GM12878 (cell line): ENCODE results near the gene TMEM109. TPM values are rescaled to one million over a fixed set of nuclear protein-coding genes. Genes with fewer than 3 reads are reported as not detected.

Experiments
- ATAC-seq: fragments of 200-7000 bp; cut with Tn5 transposase; 3 replicates; pipeline ENCODE4 v1.9.1; 2020; ENCODE audit warnings: mild to moderate bottlenecking, moderate library complexity
- BruUV-seq: library from RNA; stranded (reverse); fragments of 400-500 nt; replicated peaks from 2 replicates; lab custom pipeline; 2021; lab: Mats Ljungman, UMichigan
- CTCF ChIA-PET: fragments of 300-600 bp; sonication (Branson Sonifier 250); formaldehyde crosslinking; extraction: SDS; loops from one replicate; lab custom pipeline; 2021; ENCODE audit warnings: inconsistent platforms; lab: Yijun Ruan, JAX
- POLR2A ChIA-PET: fragments of 350-600 bp; formaldehyde crosslinking; extraction: SDS; loops from one replicate; lab custom pipeline; 2021; ENCODE audit warnings: inconsistent platforms; lab: Charles Lee
- RAD21 ChIA-PET: fragments of 300-600 bp; sonication (Branson Sonifier 250); formaldehyde crosslinking; loops from one replicate; lab custom pipeline; 2023; ENCODE audit warnings: antibody characterized with exemption; ENCODE audit not compliant: unreplicated experiment; lab: Charles Lee
- SMC1A ChIA-PET: fragments of 300-600 bp; sonication (Branson Sonifier 250); formaldehyde crosslinking; loops from one replicate; lab custom pipeline; 2023; ENCODE audit not compliant: unreplicated experiment, uncharacterized antibody; lab: Charles Lee
- DNase-seq: peaks from one replicate; pipeline ENCODE4 v3.0.0-alpha.2; 2011; ENCODE audit warnings: low read depth, low spot score
- FAIRE-seq: peaks from 3 replicates; lab custom pipeline; 2011; peaks lifted over from hg19 to GRCh38; lab: Jason Lieb, UNC
- H2AFZ ChIP-seq: 2 replicates; pipeline ENCODE4 v1.6.0; 2011; ENCODE audit warnings: low read depth, low read length, control low read depth; ENCODE audit not compliant: control insufficient read depth
- H3K27ac ChIP-seq: 2 replicates; pipeline ENCODE4 v1.5.1; 2011; ENCODE audit warnings: control low read depth; ENCODE audit not compliant: control insufficient read depth, insufficient read depth
- H3K27me3 ChIP-seq, 2 experiments: replicated peaks in 1 of 2; 2 replicates each; pipeline versions ENCODE4 v1.6.0 to v1.6.1; 2011; ENCODE audit warnings: low read length in 1 of 2; ENCODE audit not compliant: control insufficient read depth in 2 of 2, insufficient read depth in 2 of 2
- H3K36me3 ChIP-seq, 2 experiments: 2 replicates each; pipeline ENCODE4 v1.5.1; 2011; ENCODE audit warnings: low read length in 1 of 2; ENCODE audit not compliant: control insufficient read depth in 2 of 2, insufficient read depth in 2 of 2
- H3K4me1 ChIP-seq: 2 replicates; pipeline ENCODE4 v1.6.1; 2011; ENCODE audit warnings: mild to moderate bottlenecking, low read length, moderate library complexity, mixed read lengths; ENCODE audit not compliant: control insufficient read depth, insufficient read depth
- H3K4me2 ChIP-seq: 2 replicates; pipeline ENCODE4 v1.6.0; 2011; ENCODE audit warnings: control low read depth; ENCODE audit not compliant: control insufficient read depth, insufficient read depth
- H3K4me3 ChIP-seq: fragments of 200-600 bp; sonication (generic); 2 replicates; pipeline ENCODE4 v1.5.1; 2016
- H3K79me2 ChIP-seq: 2 replicates; pipeline ENCODE4 v1.6.0; 2011; ENCODE audit warnings: low read length; ENCODE audit not compliant: control insufficient read depth, insufficient read depth
- H3K9ac ChIP-seq: 2 replicates; pipeline ENCODE4 v1.8.0; 2011; ENCODE audit warnings: low read length, control low read depth, mixed read lengths; ENCODE audit not compliant: control insufficient read depth, insufficient read depth
- H3K9me3 ChIP-seq: replicated peaks from 3 replicates; pipeline ENCODE4 v1.5.1; 2011; ENCODE audit warnings: mild to moderate bottlenecking, low read length; ENCODE audit not compliant: control insufficient read depth, insufficient read depth
- H4K20me1 ChIP-seq: 2 replicates; pipeline ENCODE4 v1.6.0; 2011; ENCODE audit not compliant: control insufficient read depth, insufficient read depth
- MEF2A ChIP-seq: IDR thresholded peaks from 2 replicates; pipeline ENCODE4 v1.6.1; 2011; ENCODE audit warnings: low read depth, mild to moderate bottlenecking, low read length, moderate library complexity; ENCODE audit not compliant: insufficient read depth
- MTA3 ChIP-seq: IDR thresholded peaks from 2 replicates; pipeline ENCODE4 v1.6.1; 2012; ENCODE audit warnings: low read length, inconsistent platforms, borderline replicate concordance
- NFIC ChIP-seq: IDR thresholded peaks from 2 replicates; pipeline ENCODE4 v1.6.1; 2012; ENCODE audit warnings: low read depth, mild to moderate bottlenecking, inconsistent platforms, low read length, moderate library complexity
- NR2C1 ChIP-seq: fragments of 450-650 bp; IDR thresholded peaks from 2 replicates; pipeline ENCODE4 v1.6.1; 2017; ENCODE audit warnings: antibody characterized with exemption, mild to moderate bottlenecking, moderate library complexity
- NRF1 ChIP-seq: conservative IDR thresholded peaks from 2 replicates; pipeline ENCODE4 v1.6.1; 2011; ENCODE audit warnings: mild to moderate bottlenecking, low read depth, low read length, improper control_type of control experiment
- POLR2AphosphoS5 ChIP-seq: IDR thresholded peaks from 2 replicates; pipeline ENCODE4 v1.6.1; 2011; ENCODE audit warnings: mild to moderate bottlenecking, low read length, inconsistent platforms
- ZNF622 ChIP-seq: fragments of 450-650 bp; IDR thresholded peaks from 2 replicates; pipeline ENCODE4 v1.6.1; 2017; ENCODE audit warnings: mild to moderate bottlenecking, inconsistent platforms
- WGBS: methylation state at CpG from one replicate; pipeline ENCODE4 v1.1.6; 2016; ENCODE audit warnings: low lambda C conversion rate; ENCODE audit not compliant: insufficient replicate concordance, insufficient coverage; ENCODE audit errors: missing lambda C conversion rate; 5-methylcytosine and 5-hydroxymethylcytosine counted together
- in situ Hi-C: fragments of 300-500 bp; cut with MboI; formaldehyde crosslinking; loops from 9 replicates; pipeline ENCODE4 v1.14.3; 2018; ENCODE audit warnings: mixed read lengths
- intact Hi-C: fragments of 100-400 bp; cut with micrococcal nuclease; formaldehyde crosslinking; loops from one replicate; pipeline ENCODE4 v1.14.2; 2022; ENCODE audit not compliant: unreplicated experiment
- polyA plus RNA-seq, 11 experiments: library from polyadenylated mRNA; depleted of rRNA in 4 of 11; unstranded in 6 of 11; stranded (reverse) in 5 of 11; fragments of >200 nt; fragmentation: Nextera tagmentation in 4 of 11; fragmentation: Illumina TruSeq in 1 of 11; extraction: Ambion mirVana in 4 of 11; extraction: Trizol in 1 of 11; gene quantifications; 1 replicate in 1 of 11; 2 replicates in 10 of 11; pipeline versions ENCODE4 v1.2.1 to v1.2.3, GENCODE V29; 2011 to 2016; ENCODE audit warnings: inconsistent platforms in 2 of 11, missing spikeins in 2 of 11, low read depth in 1 of 11
- total RNA-seq, 4 experiments: library from RNA; depleted of rRNA in 3 of 4; stranded (reverse); fragments of >200 nt in 3 of 4; fragmentation: Illumina TruSeq in 1 of 4; extraction: Trizol in 1 of 4; gene quantifications; 2 replicates each; pipeline versions ENCODE4 v1.2.1 to v1.2.3, GENCODE V29; 2013 to 2021
- TF ChIP-seq, protein P1 (sequence below): fragments of 450-650 bp; IDR thresholded peaks from 2 replicates; pipeline ENCODE4 v1.6.1; 2016; ENCODE audit warnings: mild to moderate bottlenecking
- TF ChIP-seq, protein P2 (sequence below): fragments of 450-650 bp; IDR thresholded peaks from 2 replicates; pipeline ENCODE4 v1.6.1; 2017; ENCODE audit warnings: antibody characterized with exemption, mild to moderate bottlenecking, moderate library complexity

Gene TMEM109
- total and polyA plus RNA-seq, 10 of the 15 experiments (the other 5 are each of a cell fraction or from before 2014, with no cell fraction given): 21.9 to 199 (median 85.2) TPM

DNA sequence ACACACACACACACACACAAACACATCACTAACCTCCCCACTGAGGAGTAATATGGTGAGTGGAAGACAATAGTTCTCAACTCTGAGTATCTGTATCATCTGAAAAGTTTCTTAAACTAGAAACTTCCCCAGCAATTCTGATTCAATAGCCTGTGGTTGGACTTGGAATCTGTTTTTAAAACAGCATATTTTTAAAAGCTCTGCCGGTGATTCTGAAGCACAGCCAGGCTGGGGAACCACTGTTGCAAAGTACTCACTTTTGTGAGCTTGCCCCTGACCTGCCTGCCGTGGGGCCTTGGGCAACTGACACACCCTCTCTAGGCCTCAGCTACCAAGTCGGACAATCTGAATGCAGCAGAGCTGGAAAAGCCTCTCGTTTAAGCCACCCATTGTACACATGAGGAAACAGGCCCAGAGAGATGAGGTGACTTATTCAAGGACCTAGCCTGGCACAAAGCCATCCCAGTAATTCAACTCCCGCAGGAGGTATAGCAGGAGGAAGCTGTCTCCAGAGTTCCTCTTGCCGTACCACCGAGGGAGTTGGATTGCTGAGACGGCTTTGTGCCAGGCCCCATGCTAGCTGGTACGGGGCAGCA is 29.1 kb downstream of the TMEM109 start:
- 86% methylated on average over 9 of the region's 9 CpGs for WGBS
- RAD21 ChIA-PET: no interaction called here

DNA sequence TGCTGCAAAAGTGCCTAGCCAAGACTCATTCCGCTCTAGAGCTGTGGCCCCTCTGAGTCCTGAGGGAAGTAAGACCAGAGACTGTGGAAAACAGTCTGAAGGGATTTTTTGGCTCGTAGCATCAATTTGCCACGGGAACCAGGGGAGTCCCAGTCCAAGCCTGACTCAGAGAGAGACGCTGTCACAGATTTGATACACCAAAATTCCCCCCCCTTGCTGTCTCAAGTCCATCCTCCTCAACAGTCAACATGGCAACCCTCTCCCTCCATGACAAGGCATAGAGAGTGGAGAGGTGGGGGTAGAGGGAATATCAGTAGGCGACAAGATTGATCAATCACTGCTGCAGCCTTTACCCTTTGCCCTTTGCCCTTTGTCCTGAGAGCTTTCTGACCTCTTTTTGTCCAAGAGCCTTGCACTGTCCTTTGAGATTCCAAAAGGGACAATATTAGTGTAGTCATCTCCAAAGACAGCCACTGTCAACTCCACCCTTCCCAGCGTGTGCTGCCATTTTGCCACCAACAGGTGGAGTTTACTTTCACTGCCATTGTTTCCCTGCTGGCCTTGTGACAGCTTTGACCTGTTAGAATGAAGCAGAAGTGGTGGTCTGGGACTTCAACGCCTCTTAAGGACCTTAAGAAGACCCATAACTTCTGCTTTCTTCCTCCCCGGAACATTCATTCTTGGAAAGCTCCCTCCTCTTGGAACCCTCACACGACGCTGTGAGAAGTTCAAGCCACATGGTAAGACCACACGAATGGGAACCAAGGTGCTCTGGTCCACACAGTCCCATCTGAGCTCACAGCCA is 30.7 kb downstream of the TMEM109 start:
- intact Hi-C loops: no loop called here
- ChIA-PET SMC1A (interaction anchor here (0.7 to 2.8 kb wide), 8 partner anchors 9 to 251 kb away, joined by 3 to 14 read pairs (median 4); partner anchors contain the start of gene CD6), RAD21 (interaction anchor here (1.0 to 1.8 kb wide), 5 partner anchors 25 to 117 kb away, joined by 3 to 5 read pairs (median 3); no protein-coding TSS in a partner anchor), POLR2A (no interaction called here), CTCF (interaction anchor here (0.7 to 2.8 kb wide), 13 partner anchors 9 to 243 kb away, joined by 3 to 20 read pairs (median 4); partner anchors contain the start of genes CD6 and TMEM109)
- H2AFZ ChIP-seq: no peak overlapping the region
- ATAC-seq (peak; percentile 76), FAIRE-seq (no peak), DNase-seq (no peak)
- no peaks in the 10 kb centered on the region for H3K27me3 ChIP-seq
- 67% methylated on average over 11 of the region's 11 CpGs for WGBS
- H3K4me1 ChIP-seq: peaks cover 20% of the 10 kb centered on the region
- peaks cover 44% of the 10 kb centered on the region for H3K79me2 ChIP-seq
- no peaks in the 10 kb centered on the region; the same call in none of the 2 replicates for H4K20me1 ChIP-seq
- peak overlapping the region; percentile 40 for H3K4me2 ChIP-seq
- no peak overlapping the region for H3K9ac ChIP-seq
- in situ Hi-C loops: no loop called here
- H3K36me3 ChIP-seq: peaks cover 25 to 27% of the 10 kb centered on the region in 2 experiments
- no peaks in the 10 kb centered on the region for H3K9me3 ChIP-seq
- H3K4me3 ChIP-seq: 0 out of 2 replicates have a peak overlapping the region, but pooled peaks have one; percentile 8
- BruUV-seq: no TSS peak
- peak overlapping the region; percentile 31; the same call in 1 of the 2 replicates for H3K27ac ChIP-seq
- TF ChIP-seq MEF2A (no peak), POLR2AphosphoS5 (no peak), NFIC (no peak), NR2C1 (peak; percentile 77)
- TF ChIP-seq, protein P1, sequence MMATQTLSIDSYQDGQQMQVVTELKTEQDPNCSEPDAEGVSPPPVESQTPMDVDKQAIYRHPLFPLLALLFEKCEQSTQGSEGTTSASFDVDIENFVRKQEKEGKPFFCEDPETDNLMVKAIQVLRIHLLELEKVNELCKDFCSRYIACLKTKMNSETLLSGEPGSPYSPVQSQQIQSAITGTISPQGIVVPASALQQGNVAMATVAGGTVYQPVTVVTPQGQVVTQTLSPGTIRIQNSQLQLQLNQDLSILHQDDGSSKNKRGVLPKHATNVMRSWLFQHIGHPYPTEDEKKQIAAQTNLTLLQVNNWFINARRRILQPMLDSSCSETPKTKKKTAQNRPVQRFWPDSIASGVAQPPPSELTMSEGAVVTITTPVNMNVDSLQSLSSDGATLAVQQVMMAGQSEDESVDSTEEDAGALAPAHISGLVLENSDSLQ: no peak
- TF ChIP-seq, protein P2, sequence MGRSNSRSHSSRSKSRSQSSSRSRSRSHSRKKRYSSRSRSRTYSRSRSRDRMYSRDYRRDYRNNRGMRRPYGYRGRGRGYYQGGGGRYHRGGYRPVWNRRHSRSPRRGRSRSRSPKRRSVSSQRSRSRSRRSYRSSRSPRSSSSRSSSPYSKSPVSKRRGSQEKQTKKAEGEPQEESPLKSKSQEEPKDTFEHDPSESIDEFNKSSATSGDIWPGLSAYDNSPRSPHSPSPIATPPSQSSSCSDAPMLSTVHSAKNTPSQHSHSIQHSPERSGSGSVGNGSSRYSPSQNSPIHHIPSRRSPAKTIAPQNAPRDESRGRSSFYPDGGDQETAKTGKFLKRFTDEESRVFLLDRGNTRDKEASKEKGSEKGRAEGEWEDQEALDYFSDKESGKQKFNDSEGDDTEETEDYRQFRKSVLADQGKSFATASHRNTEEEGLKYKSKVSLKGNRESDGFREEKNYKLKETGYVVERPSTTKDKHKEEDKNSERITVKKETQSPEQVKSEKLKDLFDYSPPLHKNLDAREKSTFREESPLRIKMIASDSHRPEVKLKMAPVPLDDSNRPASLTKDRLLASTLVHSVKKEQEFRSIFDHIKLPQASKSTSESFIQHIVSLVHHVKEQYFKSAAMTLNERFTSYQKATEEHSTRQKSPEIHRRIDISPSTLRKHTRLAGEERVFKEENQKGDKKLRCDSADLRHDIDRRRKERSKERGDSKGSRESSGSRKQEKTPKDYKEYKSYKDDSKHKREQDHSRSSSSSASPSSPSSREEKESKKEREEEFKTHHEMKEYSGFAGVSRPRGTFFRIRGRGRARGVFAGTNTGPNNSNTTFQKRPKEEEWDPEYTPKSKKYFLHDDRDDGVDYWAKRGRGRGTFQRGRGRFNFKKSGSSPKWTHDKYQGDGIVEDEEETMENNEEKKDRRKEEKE: no peak

More for the DNA sequence above, 29.1 kb downstream of the TMEM109 start:
- Histone ChIP-seq H3K27me3 (no peaks in the 10 kb centered on the region), H3K27ac (no peak overlapping the region), H3K4me3 (no peak overlapping the region), H3K36me3 (peaks cover 27 to 28% of the 10 kb centered on the region in 2 experiments), H3K4me2 (peak overlapping the region; percentile 1; the same call in 1 of the 2 replicates), H3K9ac (no peak overlapping the region), H4K20me1 (no peaks in the 10 kb centered on the region; the same call in none of the 2 replicates), H3K79me2 (peaks cover 32% of the 10 kb centered on the region), H2AFZ (no peak overlapping the region), H3K4me1 (peaks cover 20% of the 10 kb centered on the region), H3K9me3 (no peaks in the 10 kb centered on the region)
- no TSS peak for BruUV-seq
- in situ Hi-C loops (no loop called here), intact Hi-C loops (no loop called here)
- ChIA-PET CTCF (interaction anchor here (0.5 kb wide), 1 partner anchor 137 kb away, joined by 3 read pairs; no protein-coding TSS in a partner anchor), POLR2A (interaction anchor here (0.7 to 1.1 kb wide), 2 partner anchors 19 to 31 kb away, joined by 3 to 4 read pairs; partner anchors contain the start of gene TMEM132A), SMC1A (interaction anchor here (0.6 kb wide), 1 partner anchor 29 kb away, joined by 3 read pairs; the partner anchor contains the start of gene TMEM109)
- DNase-seq (no peak), ATAC-seq (no peak), FAIRE-seq (no peak)
- no peak for TF ChIP-seq NRF1
- TF ChIP-seq MTA3: no peak
- no peak for TF ChIP-seq ZNF622
